ENCODE results near the gene DDX1.

DDX1 gene

DNA sequence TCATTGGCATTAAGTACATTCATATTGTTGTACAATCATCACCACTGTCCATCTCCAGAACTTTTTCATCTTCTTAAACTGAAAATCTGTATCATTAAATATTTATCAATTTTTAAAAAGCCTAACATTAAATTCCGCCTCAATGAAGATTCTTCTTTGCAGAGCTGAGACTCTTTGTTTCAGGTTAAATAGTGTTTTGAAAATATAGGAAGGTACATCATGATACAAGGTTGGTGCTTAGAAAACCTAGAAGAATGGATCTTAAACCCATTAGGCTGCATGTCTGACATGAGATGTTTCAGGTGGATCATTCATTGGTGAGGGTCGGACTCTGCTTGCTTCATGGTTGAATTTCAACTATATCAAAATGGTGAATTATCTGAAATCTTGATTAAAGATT is 30.5 kb downstream of the DDX1 start:
- no peak for DNase-seq (ENCODE audit: low read depth in 2 of 2)
- no peak overlapping the region for H3K4me3 ChIP-seq (replicated peaks in 1 of 2; ENCODE audit: low read depth in 2 of 2, low read length in 2 of 2)
- TF ChIP-seq, protein P1, sequence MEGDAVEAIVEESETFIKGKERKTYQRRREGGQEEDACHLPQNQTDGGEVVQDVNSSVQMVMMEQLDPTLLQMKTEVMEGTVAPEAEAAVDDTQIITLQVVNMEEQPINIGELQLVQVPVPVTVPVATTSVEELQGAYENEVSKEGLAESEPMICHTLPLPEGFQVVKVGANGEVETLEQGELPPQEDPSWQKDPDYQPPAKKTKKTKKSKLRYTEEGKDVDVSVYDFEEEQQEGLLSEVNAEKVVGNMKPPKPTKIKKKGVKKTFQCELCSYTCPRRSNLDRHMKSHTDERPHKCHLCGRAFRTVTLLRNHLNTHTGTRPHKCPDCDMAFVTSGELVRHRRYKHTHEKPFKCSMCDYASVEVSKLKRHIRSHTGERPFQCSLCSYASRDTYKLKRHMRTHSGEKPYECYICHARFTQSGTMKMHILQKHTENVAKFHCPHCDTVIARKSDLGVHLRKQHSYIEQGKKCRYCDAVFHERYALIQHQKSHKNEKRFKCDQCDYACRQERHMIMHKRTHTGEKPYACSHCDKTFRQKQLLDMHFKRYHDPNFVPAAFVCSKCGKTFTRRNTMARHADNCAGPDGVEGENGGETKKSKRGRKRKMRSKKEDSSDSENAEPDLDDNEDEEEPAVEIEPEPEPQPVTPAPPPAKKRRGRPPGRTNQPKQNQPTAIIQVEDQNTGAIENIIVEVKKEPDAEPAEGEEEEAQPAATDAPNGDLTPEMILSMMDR (IDR thresholded peaks at IDR 0.05; ENCODE audit: low read depth, low read length), result no peak

DNA sequence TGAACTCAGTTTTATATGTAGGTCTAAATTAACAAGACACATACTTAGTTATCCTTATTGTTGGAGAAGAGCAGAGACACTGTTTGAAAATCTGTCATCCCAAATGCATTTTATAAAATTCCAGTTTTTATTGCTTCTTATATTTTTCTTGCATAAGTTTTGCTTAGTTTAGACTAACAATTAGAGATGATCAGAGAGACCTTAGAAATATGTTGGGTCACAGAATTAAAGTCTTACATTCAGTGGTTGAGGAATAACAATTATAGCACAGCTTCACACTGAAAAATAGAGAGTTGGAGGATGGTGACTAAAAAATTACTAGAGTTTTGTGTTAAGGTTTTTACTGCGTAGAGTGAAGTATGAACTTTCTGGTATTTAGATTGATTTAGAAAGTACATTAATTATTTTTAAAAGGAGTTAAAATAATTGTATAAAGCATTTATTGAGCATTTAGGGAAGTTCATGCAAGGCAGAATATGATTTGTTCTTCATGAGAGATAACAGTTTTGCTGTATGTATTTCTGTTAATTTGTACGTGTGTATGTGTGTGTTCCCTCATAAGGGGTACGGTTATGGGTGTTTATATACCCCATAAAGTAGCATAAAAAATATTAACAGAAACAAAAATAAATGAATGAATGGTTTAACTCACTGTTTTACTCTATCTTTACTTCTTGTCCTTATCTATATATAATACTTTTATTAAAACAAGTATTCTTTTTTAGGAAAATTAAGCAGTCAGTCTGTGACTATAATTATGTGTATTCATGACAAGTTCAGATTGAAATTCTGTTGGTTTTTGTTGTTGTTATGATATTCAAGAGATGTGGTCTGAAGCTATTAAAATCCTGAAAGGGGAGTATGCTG is 31.2 kb downstream of the DDX1 start:
- no peak overlapping the region for H3K4me3 ChIP-seq (replicated peaks in 1 of 2; ENCODE audit: low read depth in 2 of 2, low read length in 2 of 2)
- no peak for DNase-seq (ENCODE audit: low read depth in 2 of 2)
- TF ChIP-seq, protein P1 (IDR thresholded peaks at IDR 0.05; ENCODE audit: low read depth, low read length), result no peak

DNA sequence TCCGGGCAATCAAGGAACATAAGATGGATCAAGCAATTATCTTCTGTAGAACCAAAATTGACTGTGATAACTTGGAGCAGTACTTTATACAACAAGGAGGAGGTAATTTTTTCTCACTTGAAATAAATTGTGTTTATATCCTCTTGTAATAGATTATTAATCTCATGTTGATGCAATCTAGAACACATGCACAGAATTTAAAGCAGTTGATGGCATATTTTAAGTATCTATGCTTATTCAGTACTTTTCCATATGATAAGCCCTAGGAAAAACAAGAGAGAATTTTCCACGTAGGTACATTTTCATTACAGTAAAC is 31.8 kb downstream of the DDX1 start:
- H3K4me3 ChIP-seq (replicated peaks in 1 of 2; ENCODE audit: low read depth in 2 of 2, low read length in 2 of 2), result no peak overlapping the region
- no peak for DNase-seq (ENCODE audit: low read depth in 2 of 2)
- TF ChIP-seq, protein P1 (IDR thresholded peaks at IDR 0.05; ENCODE audit: low read depth, low read length), result no peak

DNA sequence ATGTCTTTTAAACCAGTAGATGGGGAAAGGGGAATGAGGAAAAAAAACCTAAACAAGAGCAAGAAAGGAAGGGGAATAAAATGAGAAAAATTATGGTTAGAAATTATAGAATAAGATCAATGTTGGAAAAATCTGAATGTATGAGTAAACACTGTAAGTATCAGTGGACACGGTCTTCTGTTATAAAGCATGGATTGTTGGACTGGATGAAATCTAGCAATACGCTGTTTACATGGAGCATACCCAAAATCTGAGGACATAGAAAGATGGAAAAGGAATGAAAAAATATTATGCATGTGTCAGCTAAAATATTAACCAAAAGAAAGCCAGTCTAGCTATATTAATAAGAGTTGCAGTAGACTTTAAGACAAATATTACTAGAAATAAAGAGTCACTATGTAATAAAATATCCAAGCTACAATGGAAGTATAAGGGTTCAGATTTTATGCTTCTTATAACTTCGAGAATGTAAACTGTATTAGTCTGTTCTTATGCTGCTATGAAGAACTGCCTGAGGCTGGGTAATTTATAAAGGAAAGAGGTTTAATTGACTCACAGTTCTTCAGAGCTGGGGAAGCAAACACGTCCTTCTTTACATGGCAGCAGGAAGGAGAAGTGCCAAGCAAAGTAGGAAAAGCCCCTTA is 32.4 kb downstream of the DDX1 start:
- TF ChIP-seq, protein P1 (IDR thresholded peaks at IDR 0.05; ENCODE audit: low read depth, low read length), result no peak
- no peak overlapping the region for H3K4me3 ChIP-seq (replicated peaks in 1 of 2; ENCODE audit: low read depth in 2 of 2, low read length in 2 of 2)
- no peak for DNase-seq (ENCODE audit: low read depth in 2 of 2)

DNA sequence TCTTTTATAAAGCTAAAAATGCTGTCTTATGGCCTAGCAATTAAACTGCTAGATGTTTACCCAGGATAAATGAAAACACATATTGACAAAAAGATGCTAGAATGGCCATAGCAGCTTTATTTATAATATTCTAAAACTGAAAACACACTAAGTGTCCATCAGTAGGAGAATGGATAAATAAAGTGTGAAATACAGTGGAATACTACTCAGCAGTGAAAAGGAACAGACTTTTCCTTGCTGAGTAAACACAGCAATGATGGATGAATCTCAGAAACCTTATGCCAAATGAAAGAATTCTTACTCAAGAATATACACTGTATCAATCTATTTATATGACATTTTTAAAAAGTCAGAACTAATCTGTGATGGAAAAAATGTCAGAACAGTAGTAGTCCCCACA is 33.2 kb downstream of the DDX1 start:
- DNase-seq (ENCODE audit: low read depth in 2 of 2), result no peak
- H3K4me3 ChIP-seq (replicated peaks in 1 of 2; ENCODE audit: low read depth in 2 of 2, low read length in 2 of 2), result no peak overlapping the region
- TF ChIP-seq, protein P1 (IDR thresholded peaks at IDR 0.05; ENCODE audit: low read depth, low read length), result no peak

DNA sequence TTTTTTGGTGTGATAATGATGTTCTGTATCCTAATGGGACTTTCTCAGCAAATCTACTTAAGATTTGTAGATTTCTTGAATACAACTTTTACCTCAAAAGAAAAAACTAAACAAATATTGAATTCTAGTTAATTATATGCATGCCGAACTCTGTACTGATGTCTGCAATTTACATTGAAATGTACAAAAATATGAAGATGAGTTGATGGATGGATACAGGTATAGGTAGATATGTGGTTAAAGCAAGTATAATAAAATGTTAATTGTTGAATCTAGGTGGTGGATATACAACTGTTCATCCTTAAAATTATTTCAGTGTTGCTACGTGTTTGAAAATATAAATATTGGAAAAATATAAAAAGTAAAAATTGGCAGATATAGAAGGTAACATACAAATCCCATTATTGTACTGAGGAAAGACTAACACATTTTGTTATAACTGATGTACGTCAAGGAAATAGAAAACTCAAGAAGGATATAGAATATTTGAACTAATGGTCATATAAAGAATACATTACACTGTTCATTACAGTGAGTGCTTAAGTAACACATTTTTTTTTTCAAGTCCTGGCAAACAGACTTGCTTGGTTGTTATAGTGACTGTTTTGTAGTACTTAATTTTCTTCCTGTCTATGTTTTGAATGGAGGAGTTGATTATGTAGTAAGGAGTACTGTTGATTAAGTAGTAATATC is 33.8 kb downstream of the DDX1 start:
- no peak for DNase-seq (ENCODE audit: low read depth in 2 of 2)
- TF ChIP-seq, protein P1 (IDR thresholded peaks at IDR 0.05; ENCODE audit: low read depth, low read length), result no peak
- no peak overlapping the region for H3K4me3 ChIP-seq (replicated peaks in 1 of 2; ENCODE audit: low read depth in 2 of 2, low read length in 2 of 2)
